Measurements from ENCODE around the gene TNRC6B. TPM values are rescaled to one million over a fixed set of nuclear protein-coding genes. Genes with fewer than 3 reads are reported as not detected.

The TNRC6B gene
- total and polyA plus RNA-seq, 2 experiments from 2014 or later = 46.9 to 87.8 TPM

DNA sequence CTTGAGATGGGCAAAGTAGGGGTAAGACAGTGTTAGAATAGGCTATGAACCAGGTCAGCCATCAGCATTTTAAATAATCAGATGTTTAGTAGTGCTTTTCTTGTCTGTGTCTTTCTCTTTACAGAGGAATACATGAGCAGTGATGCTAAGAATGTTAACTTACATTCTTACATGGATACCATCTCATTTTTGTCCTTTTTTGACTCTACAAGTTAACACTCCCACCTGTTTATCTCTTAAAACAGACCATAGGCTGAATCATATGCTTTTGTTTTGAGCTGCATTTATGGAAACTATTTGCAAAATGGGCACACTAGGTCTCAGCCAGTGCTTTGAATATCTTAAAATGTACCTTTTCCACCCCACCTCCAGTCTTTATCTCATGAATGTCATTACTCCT lies 143.0 kb downstream of the TNRC6B start:
- H3K9me2 ChIP-seq (ENCODE audit: insufficient read depth) = no peaks in the 10 kb centered on the region
- no peak overlapping the region for H3K4me3 ChIP-seq
- H3K36me3 ChIP-seq (ENCODE audit: insufficient read depth) = peaks cover 30% of the 10 kb centered on the region
- H3F3A ChIP-seq (replicated peaks; ENCODE audit: low read depth) = 0 out of 2 replicates have a peak, but pooled peaks cover 5% of the 10 kb centered on the region
- Mint-ChIP-seq H3K27ac (no peak overlapping the region; the same call in 1 of the 2 replicates), H3K36me3 (ENCODE audit: low read depth) (peaks cover 71% of the 10 kb centered on the region), H3K27me3 (ENCODE audit: insufficient read depth, low read depth, poor library complexity) (peaks cover 17% of the 10 kb centered on the region), H3K4me1 (peaks cover 23% of the 10 kb centered on the region), H3K9me3 (no peaks in the 10 kb centered on the region), H3K4me3 (no peak overlapping the region)
- no peak overlapping the region for H2AFZ ChIP-seq
- peaks cover 6% of the 10 kb centered on the region; the same call in 1 of the 2 replicates for H4K20me1 ChIP-seq (replicated peaks; ENCODE audit: insufficient read depth)
- no peaks in the 10 kb centered on the region for H3K27me3 ChIP-seq (ENCODE audit: insufficient read depth)
- no peak overlapping the region for H3K27ac ChIP-seq (ENCODE audit: low read depth)
- no peak overlapping the region for H3K4me2 ChIP-seq
- H3K4me1 ChIP-seq (ENCODE audit: insufficient read depth) = peaks cover 12% of the 10 kb centered on the region
- no peaks in the 10 kb centered on the region for H3K79me2 ChIP-seq (replicated peaks; ENCODE audit: insufficient read depth)
- DNase-seq (ENCODE audit: low spot score) (no peak), ATAC-seq (no peak)
- TF ChIP-seq EZH2 (IDR thresholded peaks at IDR 0.05; ENCODE audit: low read depth, unreplicated experiment) = no peak
- TF ChIP-seq, protein P1, sequence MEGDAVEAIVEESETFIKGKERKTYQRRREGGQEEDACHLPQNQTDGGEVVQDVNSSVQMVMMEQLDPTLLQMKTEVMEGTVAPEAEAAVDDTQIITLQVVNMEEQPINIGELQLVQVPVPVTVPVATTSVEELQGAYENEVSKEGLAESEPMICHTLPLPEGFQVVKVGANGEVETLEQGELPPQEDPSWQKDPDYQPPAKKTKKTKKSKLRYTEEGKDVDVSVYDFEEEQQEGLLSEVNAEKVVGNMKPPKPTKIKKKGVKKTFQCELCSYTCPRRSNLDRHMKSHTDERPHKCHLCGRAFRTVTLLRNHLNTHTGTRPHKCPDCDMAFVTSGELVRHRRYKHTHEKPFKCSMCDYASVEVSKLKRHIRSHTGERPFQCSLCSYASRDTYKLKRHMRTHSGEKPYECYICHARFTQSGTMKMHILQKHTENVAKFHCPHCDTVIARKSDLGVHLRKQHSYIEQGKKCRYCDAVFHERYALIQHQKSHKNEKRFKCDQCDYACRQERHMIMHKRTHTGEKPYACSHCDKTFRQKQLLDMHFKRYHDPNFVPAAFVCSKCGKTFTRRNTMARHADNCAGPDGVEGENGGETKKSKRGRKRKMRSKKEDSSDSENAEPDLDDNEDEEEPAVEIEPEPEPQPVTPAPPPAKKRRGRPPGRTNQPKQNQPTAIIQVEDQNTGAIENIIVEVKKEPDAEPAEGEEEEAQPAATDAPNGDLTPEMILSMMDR (conservative IDR thresholded peaks at IDR 0.05; ENCODE audit: low read depth in 2 of 2) = no peak
- TF ChIP-seq CREB1 (CRISPR knock-in tag; IDR thresholded peaks at IDR 0.05; ENCODE audit: low read depth) = no peak
- TF ChIP-seq, protein P2, sequence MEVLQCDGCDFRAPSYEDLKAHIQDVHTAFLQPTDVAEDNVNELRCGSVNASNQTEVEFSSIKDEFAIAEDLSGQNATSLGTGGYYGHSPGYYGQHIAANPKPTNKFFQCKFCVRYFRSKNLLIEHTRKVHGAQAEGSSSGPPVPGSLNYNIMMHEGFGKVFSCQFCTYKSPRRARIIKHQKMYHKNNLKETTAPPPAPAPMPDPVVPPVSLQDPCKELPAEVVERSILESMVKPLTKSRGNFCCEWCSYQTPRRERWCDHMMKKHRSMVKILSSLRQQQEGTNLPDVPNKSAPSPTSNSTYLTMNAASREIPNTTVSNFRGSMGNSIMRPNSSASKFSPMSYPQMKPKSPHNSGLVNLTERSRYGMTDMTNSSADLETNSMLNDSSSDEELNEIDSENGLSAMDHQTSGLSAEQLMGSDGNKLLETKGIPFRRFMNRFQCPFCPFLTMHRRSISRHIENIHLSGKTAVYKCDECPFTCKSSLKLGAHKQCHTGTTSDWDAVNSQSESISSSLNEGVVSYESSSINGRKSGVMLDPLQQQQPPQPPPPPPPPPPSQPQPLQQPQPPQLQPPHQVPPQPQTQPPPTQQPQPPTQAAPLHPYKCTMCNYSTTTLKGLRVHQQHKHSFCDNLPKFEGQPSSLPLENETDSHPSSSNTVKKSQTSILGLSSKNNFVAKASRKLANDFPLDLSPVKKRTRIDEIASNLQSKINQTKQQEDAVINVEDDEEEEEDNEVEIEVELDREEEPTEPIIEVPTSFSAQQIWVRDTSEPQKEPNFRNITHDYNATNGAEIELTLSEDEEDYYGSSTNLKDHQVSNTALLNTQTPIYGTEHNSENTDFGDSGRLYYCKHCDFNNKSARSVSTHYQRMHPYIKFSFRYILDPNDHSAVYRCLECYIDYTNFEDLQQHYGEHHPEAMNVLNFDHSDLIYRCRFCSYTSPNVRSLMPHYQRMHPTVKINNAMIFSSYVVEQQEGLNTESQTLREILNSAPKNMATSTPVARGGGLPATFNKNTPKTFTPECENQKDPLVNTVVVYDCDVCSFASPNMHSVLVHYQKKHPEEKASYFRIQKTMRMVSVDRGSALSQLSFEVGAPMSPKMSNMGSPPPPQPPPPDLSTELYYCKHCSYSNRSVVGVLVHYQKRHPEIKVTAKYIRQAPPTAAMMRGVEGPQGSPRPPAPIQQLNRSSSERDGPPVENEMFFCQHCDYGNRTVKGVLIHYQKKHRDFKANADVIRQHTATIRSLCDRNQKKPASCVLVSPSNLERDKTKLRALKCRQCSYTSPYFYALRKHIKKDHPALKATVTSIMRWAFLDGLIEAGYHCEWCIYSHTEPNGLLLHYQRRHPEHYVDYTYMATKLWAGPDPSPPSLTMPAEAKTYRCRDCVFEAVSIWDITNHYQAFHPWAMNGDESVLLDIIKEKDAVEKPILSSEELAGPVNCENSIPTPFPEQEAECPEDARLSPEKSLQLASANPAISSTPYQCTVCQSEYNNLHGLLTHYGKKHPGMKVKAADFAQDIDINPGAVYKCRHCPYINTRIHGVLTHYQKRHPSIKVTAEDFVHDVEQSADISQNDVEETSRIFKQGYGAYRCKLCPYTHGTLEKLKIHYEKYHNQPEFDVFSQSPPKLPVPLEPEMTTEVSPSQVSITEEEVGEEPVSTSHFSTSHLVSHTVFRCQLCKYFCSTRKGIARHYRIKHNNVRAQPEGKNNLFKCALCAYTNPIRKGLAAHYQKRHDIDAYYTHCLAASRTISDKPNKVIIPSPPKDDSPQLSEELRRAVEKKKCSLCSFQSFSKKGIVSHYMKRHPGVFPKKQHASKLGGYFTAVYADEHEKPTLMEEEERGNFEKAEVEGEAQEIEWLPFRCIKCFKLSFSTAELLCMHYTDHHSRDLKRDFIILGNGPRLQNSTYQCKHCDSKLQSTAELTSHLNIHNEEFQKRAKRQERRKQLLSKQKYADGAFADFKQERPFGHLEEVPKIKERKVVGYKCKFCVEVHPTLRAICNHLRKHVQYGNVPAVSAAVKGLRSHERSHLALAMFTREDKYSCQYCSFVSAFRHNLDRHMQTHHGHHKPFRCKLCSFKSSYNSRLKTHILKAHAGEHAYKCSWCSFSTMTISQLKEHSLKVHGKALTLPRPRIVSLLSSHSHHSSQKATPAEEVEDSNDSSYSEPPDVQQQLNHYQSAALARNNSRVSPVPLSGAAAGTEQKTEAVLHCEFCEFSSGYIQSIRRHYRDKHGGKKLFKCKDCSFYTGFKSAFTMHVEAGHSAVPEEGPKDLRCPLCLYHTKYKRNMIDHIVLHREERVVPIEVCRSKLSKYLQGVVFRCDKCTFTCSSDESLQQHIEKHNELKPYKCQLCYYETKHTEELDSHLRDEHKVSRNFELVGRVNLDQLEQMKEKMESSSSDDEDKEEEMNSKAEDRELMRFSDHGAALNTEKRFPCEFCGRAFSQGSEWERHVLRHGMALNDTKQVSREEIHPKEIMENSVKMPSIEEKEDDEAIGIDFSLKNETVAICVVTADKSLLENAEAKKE (CRISPR knock-in tag; IDR thresholded peaks at IDR 0.05) = no peak
- TF ChIP-seq EZH2phosphoT487 (IDR thresholded peaks at IDR 0.05; ENCODE audit: unreplicated experiment) = no peak
- TF ChIP-seq, protein P3, sequence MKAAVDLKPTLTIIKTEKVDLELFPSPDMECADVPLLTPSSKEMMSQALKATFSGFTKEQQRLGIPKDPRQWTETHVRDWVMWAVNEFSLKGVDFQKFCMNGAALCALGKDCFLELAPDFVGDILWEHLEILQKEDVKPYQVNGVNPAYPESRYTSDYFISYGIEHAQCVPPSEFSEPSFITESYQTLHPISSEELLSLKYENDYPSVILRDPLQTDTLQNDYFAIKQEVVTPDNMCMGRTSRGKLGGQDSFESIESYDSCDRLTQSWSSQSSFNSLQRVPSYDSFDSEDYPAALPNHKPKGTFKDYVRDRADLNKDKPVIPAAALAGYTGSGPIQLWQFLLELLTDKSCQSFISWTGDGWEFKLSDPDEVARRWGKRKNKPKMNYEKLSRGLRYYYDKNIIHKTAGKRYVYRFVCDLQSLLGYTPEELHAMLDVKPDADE (IDR thresholded peaks at IDR 0.05) = no peak
- TF ChIP-seq ZNF331 (CRISPR knock-in tag; IDR thresholded peaks at IDR 0.05; ENCODE audit: low read depth) = no peak
- no peak for TF ChIP-seq STAT1 (IDR thresholded peaks at IDR 0.05; ENCODE audit: unreplicated experiment)
- no peak for TF ChIP-seq ZNF114 (CRISPR knock-in tag; IDR thresholded peaks at IDR 0.05)
- no peak for TF ChIP-seq JUNB (IDR thresholded peaks at IDR 0.05; ENCODE audit: unreplicated experiment)
- TF ChIP-seq, protein P4, sequence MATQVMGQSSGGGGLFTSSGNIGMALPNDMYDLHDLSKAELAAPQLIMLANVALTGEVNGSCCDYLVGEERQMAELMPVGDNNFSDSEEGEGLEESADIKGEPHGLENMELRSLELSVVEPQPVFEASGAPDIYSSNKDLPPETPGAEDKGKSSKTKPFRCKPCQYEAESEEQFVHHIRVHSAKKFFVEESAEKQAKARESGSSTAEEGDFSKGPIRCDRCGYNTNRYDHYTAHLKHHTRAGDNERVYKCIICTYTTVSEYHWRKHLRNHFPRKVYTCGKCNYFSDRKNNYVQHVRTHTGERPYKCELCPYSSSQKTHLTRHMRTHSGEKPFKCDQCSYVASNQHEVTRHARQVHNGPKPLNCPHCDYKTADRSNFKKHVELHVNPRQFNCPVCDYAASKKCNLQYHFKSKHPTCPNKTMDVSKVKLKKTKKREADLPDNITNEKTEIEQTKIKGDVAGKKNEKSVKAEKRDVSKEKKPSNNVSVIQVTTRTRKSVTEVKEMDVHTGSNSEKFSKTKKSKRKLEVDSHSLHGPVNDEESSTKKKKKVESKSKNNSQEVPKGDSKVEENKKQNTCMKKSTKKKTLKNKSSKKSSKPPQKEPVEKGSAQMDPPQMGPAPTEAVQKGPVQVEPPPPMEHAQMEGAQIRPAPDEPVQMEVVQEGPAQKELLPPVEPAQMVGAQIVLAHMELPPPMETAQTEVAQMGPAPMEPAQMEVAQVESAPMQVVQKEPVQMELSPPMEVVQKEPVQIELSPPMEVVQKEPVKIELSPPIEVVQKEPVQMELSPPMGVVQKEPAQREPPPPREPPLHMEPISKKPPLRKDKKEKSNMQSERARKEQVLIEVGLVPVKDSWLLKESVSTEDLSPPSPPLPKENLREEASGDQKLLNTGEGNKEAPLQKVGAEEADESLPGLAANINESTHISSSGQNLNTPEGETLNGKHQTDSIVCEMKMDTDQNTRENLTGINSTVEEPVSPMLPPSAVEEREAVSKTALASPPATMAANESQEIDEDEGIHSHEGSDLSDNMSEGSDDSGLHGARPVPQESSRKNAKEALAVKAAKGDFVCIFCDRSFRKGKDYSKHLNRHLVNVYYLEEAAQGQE (IDR thresholded peaks at IDR 0.05; ENCODE audit: unreplicated experiment) = no peak
- TF ChIP-seq NANOG (IDR thresholded peaks at IDR 0.05; ENCODE audit: borderline replicate concordance) = no peak
- TF ChIP-seq POLR2AphosphoS5 (IDR thresholded peaks at IDR 0.05; ENCODE audit: low read depth) = no peak

Measured in GM23338 (cell line).